ENCODE data around the gene PFDN1. TPM values are rescaled to one million over a fixed set of nuclear protein-coding genes. Genes with fewer than 3 reads are reported as not detected.

The PFDN1 gene
- total and polyA plus RNA-seq, 3 donors from 2014 or later, result 62.4 to 185 (median 156) TPM

DNA sequence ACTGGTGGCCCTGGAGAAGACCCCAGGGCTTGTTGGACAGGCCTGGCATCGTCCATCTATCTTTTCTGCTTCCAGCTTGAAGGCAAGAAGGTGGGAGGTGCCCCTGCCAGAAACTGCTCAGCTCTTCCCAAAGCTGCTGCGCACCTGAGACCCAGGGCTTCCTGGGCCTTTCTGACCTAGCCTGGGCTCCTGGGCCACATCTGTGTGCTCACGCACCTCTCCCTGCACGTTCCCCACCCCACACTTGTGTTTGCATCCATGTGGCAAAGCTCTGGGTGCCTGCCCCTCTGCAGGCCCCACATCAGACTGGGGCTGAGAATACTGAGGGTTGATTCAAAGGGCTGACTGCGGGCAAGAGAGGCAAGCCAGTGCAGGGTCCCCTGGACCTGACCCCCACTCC is 63.4 kb downstream of the PFDN1 start:
- 94 to 100% methylated on average over 4 to 5 of the region's 5 CpGs for WGBS, 2 donors
- Histone ChIP-seq H3K9me3 (no peaks in the 10 kb centered on the region), H3K27me3 (no peaks in the 10 kb centered on the region), H3K36me3 (ENCODE audit: low read depth, missing control alignments) (no peaks in the 10 kb centered on the region), H3K4me3 (no peak overlapping the region), H3K27ac (no peak overlapping the region), H3K4me1 (peaks cover 16% of the 10 kb centered on the region)
- TF ChIP-seq POLR2A (IDR thresholded peaks at IDR 0.05), result no peak
- TF ChIP-seq, protein P1, sequence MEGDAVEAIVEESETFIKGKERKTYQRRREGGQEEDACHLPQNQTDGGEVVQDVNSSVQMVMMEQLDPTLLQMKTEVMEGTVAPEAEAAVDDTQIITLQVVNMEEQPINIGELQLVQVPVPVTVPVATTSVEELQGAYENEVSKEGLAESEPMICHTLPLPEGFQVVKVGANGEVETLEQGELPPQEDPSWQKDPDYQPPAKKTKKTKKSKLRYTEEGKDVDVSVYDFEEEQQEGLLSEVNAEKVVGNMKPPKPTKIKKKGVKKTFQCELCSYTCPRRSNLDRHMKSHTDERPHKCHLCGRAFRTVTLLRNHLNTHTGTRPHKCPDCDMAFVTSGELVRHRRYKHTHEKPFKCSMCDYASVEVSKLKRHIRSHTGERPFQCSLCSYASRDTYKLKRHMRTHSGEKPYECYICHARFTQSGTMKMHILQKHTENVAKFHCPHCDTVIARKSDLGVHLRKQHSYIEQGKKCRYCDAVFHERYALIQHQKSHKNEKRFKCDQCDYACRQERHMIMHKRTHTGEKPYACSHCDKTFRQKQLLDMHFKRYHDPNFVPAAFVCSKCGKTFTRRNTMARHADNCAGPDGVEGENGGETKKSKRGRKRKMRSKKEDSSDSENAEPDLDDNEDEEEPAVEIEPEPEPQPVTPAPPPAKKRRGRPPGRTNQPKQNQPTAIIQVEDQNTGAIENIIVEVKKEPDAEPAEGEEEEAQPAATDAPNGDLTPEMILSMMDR (IDR thresholded peaks at IDR 0.05), result no peak
- no peak for DNase-seq
- intact Hi-C loops (cut with DNase I; ENCODE audit: low total_unique reads), result no loop called here

DNA sequence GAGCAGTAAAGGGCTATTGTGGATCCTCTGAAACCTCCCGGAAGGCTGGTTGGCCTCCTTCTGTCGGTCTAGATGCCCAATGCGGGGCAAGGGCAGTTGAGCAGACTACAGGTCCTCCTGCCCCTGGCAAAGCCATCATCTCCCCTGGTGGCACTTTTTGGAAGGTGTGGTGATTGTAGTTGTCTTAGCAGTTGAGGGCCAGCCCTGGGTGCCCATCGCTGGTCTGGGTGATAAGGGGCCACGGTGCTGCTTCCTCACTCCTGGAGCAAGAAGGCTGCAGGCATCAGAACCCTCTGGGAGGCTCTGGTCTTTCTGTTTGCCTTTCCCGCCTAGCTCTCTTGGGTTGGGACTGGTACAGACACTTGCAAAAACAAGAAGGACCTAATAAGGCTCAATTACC is 64.1 kb downstream of the PFDN1 start:
- no peak for DNase-seq
- no peak overlapping the region for H3K4me3 ChIP-seq
- H3K36me3 ChIP-seq (ENCODE audit: low read depth, missing control alignments), result no peaks in the 10 kb centered on the region
- H3K4me1 ChIP-seq, result peaks cover 14% of the 10 kb centered on the region
- 97 to 98% methylated on average over 6 of the region's 6 CpGs for WGBS, 2 donors
- no peak overlapping the region for H3K27ac ChIP-seq
- intact Hi-C loops (cut with DNase I; ENCODE audit: low total_unique reads), result no loop called here
- no peaks in the 10 kb centered on the region for H3K27me3 ChIP-seq
- no peak for TF ChIP-seq POLR2A (IDR thresholded peaks at IDR 0.05)
- TF ChIP-seq, protein P1 (IDR thresholded peaks at IDR 0.05), result no peak
- H3K9me3 ChIP-seq, result no peaks in the 10 kb centered on the region

DNA sequence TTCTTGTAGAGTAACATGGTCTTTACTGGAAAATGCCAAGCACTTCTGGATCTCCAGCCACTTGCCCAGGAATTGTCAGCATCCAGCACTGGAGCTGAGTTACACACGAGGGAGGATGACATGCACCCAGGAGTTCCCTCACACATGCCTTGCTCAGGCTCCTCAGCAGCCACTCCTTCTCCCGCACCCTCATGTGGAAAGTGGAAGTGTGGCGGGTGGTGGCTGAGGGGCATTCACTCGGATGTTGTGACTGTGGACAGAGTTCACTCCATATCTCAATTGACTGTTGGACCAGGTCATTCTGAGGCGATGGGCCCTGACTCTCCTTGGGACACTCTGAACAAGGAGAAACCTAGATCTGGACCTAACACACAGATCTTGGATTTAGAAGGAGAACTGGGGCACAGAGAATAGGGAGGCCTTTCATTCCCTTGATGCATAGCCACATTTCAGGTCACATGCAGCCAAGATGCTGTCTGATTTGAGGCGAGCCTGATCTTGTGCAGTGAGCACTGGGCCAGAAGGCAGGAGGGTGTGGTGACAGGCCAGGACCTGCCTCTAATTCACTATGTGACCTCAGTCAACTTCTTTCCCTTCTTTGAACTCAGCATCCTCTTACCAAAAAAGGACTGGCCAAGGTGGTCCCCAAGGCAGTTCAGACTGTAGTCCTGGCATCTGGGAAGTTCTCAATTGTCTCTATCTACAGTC is 65.9 kb downstream of the PFDN1 start:
- intact Hi-C loops (cut with DNase I; ENCODE audit: low total_unique reads), result no loop called here
- no peak for DNase-seq
- Histone ChIP-seq H3K4me3 (no peak overlapping the region), H3K27ac (no peak overlapping the region), H3K36me3 (ENCODE audit: low read depth, missing control alignments) (no peaks in the 10 kb centered on the region), H3K9me3 (no peaks in the 10 kb centered on the region), H3K27me3 (no peaks in the 10 kb centered on the region), H3K4me1 (peaks cover 14% of the 10 kb centered on the region)
- TF ChIP-seq, protein P1 (IDR thresholded peaks at IDR 0.05), result no peak
- 73 to 93% methylated on average over 5 to 6 of the region's 6 CpGs for WGBS, 2 donors

DNA sequence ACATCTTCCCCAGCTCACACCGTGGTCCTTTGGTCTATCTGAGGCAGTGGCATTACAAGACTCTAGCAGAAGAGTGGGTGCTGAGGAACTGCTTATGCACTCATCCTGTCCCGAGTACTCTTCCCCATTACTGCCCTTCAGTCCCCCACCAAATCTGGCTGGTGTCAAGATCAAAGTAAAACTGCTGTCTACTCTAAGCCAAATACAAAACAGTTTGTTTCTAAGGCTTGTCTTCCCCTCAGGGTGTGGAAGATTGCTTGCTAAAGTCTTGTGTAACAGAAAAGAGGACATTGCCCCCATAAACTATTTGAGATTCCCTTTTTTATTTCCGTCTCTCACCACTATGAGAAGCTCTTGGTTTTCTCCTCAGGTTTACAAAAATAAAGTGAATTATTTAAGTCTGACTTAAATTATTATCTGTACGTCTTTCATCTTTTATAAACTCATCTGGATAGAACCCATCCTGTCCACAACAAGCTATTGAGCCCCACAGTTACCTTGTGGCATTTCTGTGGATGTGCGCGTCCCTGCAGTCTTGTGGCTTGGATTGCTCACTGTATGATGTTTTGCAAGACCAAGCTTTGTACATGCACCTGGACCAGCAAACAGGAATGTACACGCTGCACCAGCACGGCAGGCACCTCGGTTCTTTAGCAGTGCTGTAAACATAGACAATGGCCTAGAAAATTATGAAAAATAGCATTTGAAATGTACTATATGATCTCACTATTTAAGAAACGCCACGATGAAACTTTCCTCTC is 66.9 kb downstream of the PFDN1 start:
- no peaks in the 10 kb centered on the region for H3K9me3 ChIP-seq
- intact Hi-C loops (cut with DNase I; ENCODE audit: low total_unique reads), result no loop called here
- no peak overlapping the region for H3K27ac ChIP-seq
- no peaks in the 10 kb centered on the region for H3K36me3 ChIP-seq (ENCODE audit: low read depth, missing control alignments)
- 91 to 92% methylated on average over 11 of the region's 11 CpGs for WGBS, 2 donors
- H3K4me3 ChIP-seq, result no peak overlapping the region
- no peaks in the 10 kb centered on the region for H3K27me3 ChIP-seq
- no peak for TF ChIP-seq POLR2A (IDR thresholded peaks at IDR 0.05)
- TF ChIP-seq, protein P1 (IDR thresholded peaks at IDR 0.05), result no peak
- peaks cover 3% of the 10 kb centered on the region for H3K4me1 ChIP-seq
- DNase-seq, result no peak

Data from testis (tissue), 3 donors.